H9 (cell line): ENCODE measurements around the gene TARS2. TPM values are rescaled to one million over a fixed set of nuclear protein-coding genes. Genes with fewer than 3 reads are reported as not detected.

Experiments used
- DNase-seq: peaks from one replicate; pipeline ENCODE4 v3.0.0-alpha.2; 2017
- H2AFZ ChIP-seq: one replicate; pipeline ENCODE4 v1.6.1; 2013; ENCODE audit warnings: mild to moderate bottlenecking, low read length, control low read depth, moderate library complexity
- H2AK5ac ChIP-seq: 2 replicates; pipeline ENCODE4 v1.6.1; 2013; ENCODE audit warnings: low read length, control low read depth, mixed read lengths; ENCODE audit not compliant: insufficient read length
- H2BK120ac ChIP-seq: one replicate; pipeline ENCODE4 v1.6.1; 2013; ENCODE audit warnings: low read depth, mild to moderate bottlenecking, low read length, control low read depth, inconsistent platforms; ENCODE audit not compliant: poor library complexity, severe bottlenecking
- H2BK12ac ChIP-seq: 2 replicates; pipeline ENCODE4 v1.6.1; 2013; ENCODE audit warnings: low read length, control low read depth, mixed read lengths, low read depth; ENCODE audit not compliant: insufficient read length
- H2BK15ac ChIP-seq: 2 replicates; pipeline ENCODE4 v1.6.1; 2013; ENCODE audit warnings: low read depth, low read length, control low read depth
- H2BK20ac ChIP-seq: one replicate; pipeline ENCODE4 v1.6.1; 2013; ENCODE audit warnings: low read depth, mild to moderate bottlenecking, low read length, control low read depth, inconsistent platforms; ENCODE audit not compliant: poor library complexity, severe bottlenecking
- H2BK5ac ChIP-seq: 2 replicates; pipeline ENCODE4 v1.6.1; 2013; ENCODE audit warnings: low read length, control low read depth, mixed read lengths; ENCODE audit not compliant: insufficient read length
- H3K14ac ChIP-seq: 2 replicates; pipeline ENCODE4 v1.6.1; 2013; ENCODE audit warnings: low read length, control low read depth; ENCODE audit not compliant: insufficient read depth
- H3K18ac ChIP-seq: 2 replicates; pipeline ENCODE4 v1.6.1; 2013; ENCODE audit warnings: low read depth, mild to moderate bottlenecking, mixed read lengths, low read length, control low read depth; ENCODE audit not compliant: insufficient read length
- H3K23ac ChIP-seq: 2 replicates; pipeline ENCODE4 v1.6.1; 2013; ENCODE audit warnings: low read length, control low read depth, mixed read lengths, low read depth; ENCODE audit not compliant: insufficient read length
- H3K23me2 ChIP-seq: 2 replicates; pipeline ENCODE4 v1.6.1; 2013; ENCODE audit warnings: low read depth, mild to moderate bottlenecking, mixed read lengths, low read length, control low read depth; ENCODE audit not compliant: insufficient read length, poor library complexity, severe bottlenecking
- H3K27ac ChIP-seq: 2 replicates; pipeline ENCODE4 v1.5.1; 2013; ENCODE audit warnings: low read length, control low read depth, mixed read lengths, low read depth; ENCODE audit not compliant: insufficient read length
- H3K27me3 ChIP-seq: 2 replicates; pipeline ENCODE4 v1.6.1; 2013; ENCODE audit warnings: low read length, control low read depth, inconsistent platforms; ENCODE audit not compliant: insufficient read depth
- H3K4ac ChIP-seq: 2 replicates; pipeline ENCODE4 v1.6.1; 2013; ENCODE audit warnings: low read depth, mild to moderate bottlenecking, control low read depth, inconsistent platforms, low read length, moderate library complexity
- H3K4me1 ChIP-seq: 2 replicates; pipeline ENCODE4 v1.6.1; 2013; ENCODE audit warnings: low read length, control low read depth, inconsistent platforms; ENCODE audit not compliant: insufficient read depth
- H3K4me2 ChIP-seq: 2 replicates; pipeline ENCODE4 v1.6.1; 2013; ENCODE audit warnings: low read length, control low read depth, mixed read lengths; ENCODE audit not compliant: insufficient read length, insufficient read depth
- H3K56ac ChIP-seq: 2 replicates; pipeline ENCODE4 v1.6.1; 2013; ENCODE audit warnings: low read depth, mild to moderate bottlenecking, mixed read lengths, low read length, control low read depth; ENCODE audit not compliant: insufficient read length
- H3K79me1 ChIP-seq: 2 replicates; pipeline ENCODE4 v1.6.1; 2013; ENCODE audit warnings: low read depth, mild to moderate bottlenecking, moderate library complexity, low read length, control low read depth, inconsistent platforms; ENCODE audit not compliant: insufficient read depth, poor library complexity, severe bottlenecking
- H3K79me2 ChIP-seq: 2 replicates; pipeline ENCODE4 v1.6.1; 2013; ENCODE audit warnings: low read length, control low read depth, inconsistent platforms; ENCODE audit not compliant: insufficient read depth
- H3K9ac ChIP-seq: 2 replicates; pipeline ENCODE4 v1.6.1; 2013; ENCODE audit warnings: low read length, control low read depth, mixed read lengths; ENCODE audit not compliant: insufficient read length; ENCODE audit errors: extremely low read depth
- H3K9me3 ChIP-seq: one replicate; pipeline ENCODE4 v1.6.1; 2013; ENCODE audit warnings: low read depth, low read length, inconsistent platforms; ENCODE audit not compliant: control insufficient read depth
- H3T11ph ChIP-seq: one replicate; pipeline ENCODE4 v1.6.1; 2013; ENCODE audit warnings: mild to moderate bottlenecking, low read length, control low read depth, inconsistent platforms
- H4K20me1 ChIP-seq: one replicate; pipeline ENCODE4 v1.6.1; 2013; ENCODE audit not compliant: control insufficient read depth, insufficient read length, insufficient read depth
- H4K5ac ChIP-seq: 2 replicates; pipeline ENCODE4 v1.6.1; 2013; ENCODE audit warnings: low read depth, mild to moderate bottlenecking, mixed read lengths, low read length, control low read depth; ENCODE audit not compliant: insufficient read length
- H4K8ac ChIP-seq: replicated peaks from 2 replicates; pipeline ENCODE4 v1.6.1; 2013; ENCODE audit warnings: low read length, control low read depth, mixed read lengths, low read depth; ENCODE audit not compliant: insufficient read length
- H4K91ac ChIP-seq: 2 replicates; pipeline ENCODE4 v1.6.1; 2013; ENCODE audit warnings: low read depth, mild to moderate bottlenecking, moderate library complexity, mixed read lengths, low read length, control low read depth; ENCODE audit not compliant: insufficient read length
- H3K27ac Mint-ChIP-seq, 3 experiments: 2 replicates in 2 of 3; 3 replicates in 1 of 3; pipeline ENCODE4 v1.8.0; 2020 to 2021; ENCODE audit warnings: mixed read lengths in 3 of 3, mild to moderate bottlenecking in 1 of 3, moderate library complexity in 1 of 3
- H3K27me3 Mint-ChIP-seq: 2 replicates; pipeline ENCODE4 v1.8.0; 2021; ENCODE audit warnings: low read depth, mild to moderate bottlenecking, moderate library complexity, mixed read lengths
- H3K36me3 Mint-ChIP-seq, 3 experiments: 2 replicates in 2 of 3; 3 replicates in 1 of 3; pipeline ENCODE4 v1.8.0; 2020 to 2021; ENCODE audit warnings: low read depth in 3 of 3, mixed read lengths in 3 of 3; ENCODE audit not compliant: insufficient read depth in 1 of 3
- H3K4me1 Mint-ChIP-seq, 2 experiments: 2 replicates each; pipeline ENCODE4 v1.8.0; 2020; ENCODE audit warnings: mixed read lengths in 2 of 2
- H3K4me3 Mint-ChIP-seq, 2 experiments: 2 replicates in 1 of 2; 3 replicates in 1 of 2; pipeline ENCODE4 v1.8.0; 2020 to 2021; ENCODE audit warnings: mild to moderate bottlenecking in 2 of 2, mixed read lengths in 2 of 2, moderate library complexity in 1 of 2
- H3K9me3 Mint-ChIP-seq, 2 experiments: 2 replicates in 1 of 2; 3 replicates in 1 of 2; pipeline ENCODE4 v1.8.0; 2020; ENCODE audit warnings: mild to moderate bottlenecking in 2 of 2, mixed read lengths in 2 of 2, moderate library complexity in 1 of 2
- CTCF ChIP-seq: fragments of 200-600 bp; sonication (generic); conservative IDR thresholded peaks from 3 replicates; pipeline ENCODE4 v1.8.0; 2021; ENCODE audit warnings: antibody characterized with exemption, mild to moderate bottlenecking
- WGBS: extraction: QIAGEN DNeasy Blood & Tissue Kit; methylation state at CpG from one replicate; pipeline ENCODE4 v1.1.7; 2013; ENCODE audit warnings: missing lambda C conversion rate, low lambda C conversion rate, mixed read lengths; ENCODE audit not compliant: insufficient read length; ENCODE audit errors: extremely low coverage; 5-methylcytosine and 5-hydroxymethylcytosine counted together
- total RNA-seq: library from RNA; stranded (reverse); gene quantifications from 2 replicates; pipeline ENCODE4 v1.2.1, GENCODE V29; 2021

Gene TARS2
- total RNA-seq, 1 experiment from 2014 or later: 36.5 TPM

- no peak overlapping the region for H3K4me3 Mint-ChIP-seq
- no peak overlapping the region for H3K4ac ChIP-seq
- H3K9me3 ChIP-seq: no peaks in the 10 kb centered on the region
- H3K4me2 ChIP-seq: no peak overlapping the region
- H4K5ac ChIP-seq: no peak overlapping the region
- H3K14ac ChIP-seq: no peak overlapping the region; the same call in 1 of the 2 replicates
- H2AK5ac ChIP-seq: no peak overlapping the region
- no peak overlapping the region for H3K18ac ChIP-seq
- H2BK15ac ChIP-seq: no peak overlapping the region
- H4K91ac ChIP-seq: no peak overlapping the region
- no peak overlapping the region for H3K9ac ChIP-seq
- H2BK12ac ChIP-seq: no peak overlapping the region
- peaks cover 9% of the 10 kb centered on the region for H3K23me2 ChIP-seq
- H3K36me3 Mint-ChIP-seq: peaks cover 3 to 5% (median 5%) of the 10 kb centered on the region in 3 experiments; a peak in 6 of 7 replicates
- H3K56ac ChIP-seq: no peak overlapping the region
- no peak overlapping the region for H2BK120ac ChIP-seq
- H3K4me1 Mint-ChIP-seq: peaks cover 16 to 42% of the 10 kb centered on the region in 2 experiments
- no peak overlapping the region for H3K23ac ChIP-seq
- H3K27ac ChIP-seq: no peak overlapping the region
- H2BK5ac ChIP-seq: no peak overlapping the region
- no peak overlapping the region for H2AFZ ChIP-seq
- H3K27ac Mint-ChIP-seq: peak overlapping the region in 2 of 3 experiments; percentile 48 to 53; a peak in 2 of 7 replicates
- no peak overlapping the region for H3T11ph ChIP-seq
- no peaks in the 10 kb centered on the region for H3K79me1 ChIP-seq
- peaks cover 24% of the 10 kb centered on the region for H3K27me3 Mint-ChIP-seq
- H3K4me1 ChIP-seq: peaks cover 3% of the 10 kb centered on the region; the same call in 1 of the 2 replicates
- no peak for TF ChIP-seq CTCF
- H3K9me3 Mint-ChIP-seq: no peaks in the 10 kb centered on the region
- no peaks in the 10 kb centered on the region for H4K20me1 ChIP-seq
- peak; percentile 20 for DNase-seq
- WGBS: no CpG with 5 or more reads among the region's 23 CpGs
- no peaks in the 10 kb centered on the region for H3K79me2 ChIP-seq
- H3K27me3 ChIP-seq: peaks cover under 1% of the 10 kb centered on the region; the same call in 1 of the 2 replicates
- no peak overlapping the region for H2BK20ac ChIP-seq
- H4K8ac ChIP-seq: no peak overlapping the region
These were observed 66.3 kb downstream of the TARS2 start for GRCh38 chr1:150553392-150554085.
